Measurements from ENCODE around the gene TRIM44.

Gene TRIM44, protein sequence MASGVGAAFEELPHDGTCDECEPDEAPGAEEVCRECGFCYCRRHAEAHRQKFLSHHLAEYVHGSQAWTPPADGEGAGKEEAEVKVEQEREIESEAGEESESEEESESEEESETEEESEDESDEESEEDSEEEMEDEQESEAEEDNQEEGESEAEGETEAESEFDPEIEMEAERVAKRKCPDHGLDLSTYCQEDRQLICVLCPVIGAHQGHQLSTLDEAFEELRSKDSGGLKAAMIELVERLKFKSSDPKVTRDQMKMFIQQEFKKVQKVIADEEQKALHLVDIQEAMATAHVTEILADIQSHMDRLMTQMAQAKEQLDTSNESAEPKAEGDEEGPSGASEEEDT

DNA sequence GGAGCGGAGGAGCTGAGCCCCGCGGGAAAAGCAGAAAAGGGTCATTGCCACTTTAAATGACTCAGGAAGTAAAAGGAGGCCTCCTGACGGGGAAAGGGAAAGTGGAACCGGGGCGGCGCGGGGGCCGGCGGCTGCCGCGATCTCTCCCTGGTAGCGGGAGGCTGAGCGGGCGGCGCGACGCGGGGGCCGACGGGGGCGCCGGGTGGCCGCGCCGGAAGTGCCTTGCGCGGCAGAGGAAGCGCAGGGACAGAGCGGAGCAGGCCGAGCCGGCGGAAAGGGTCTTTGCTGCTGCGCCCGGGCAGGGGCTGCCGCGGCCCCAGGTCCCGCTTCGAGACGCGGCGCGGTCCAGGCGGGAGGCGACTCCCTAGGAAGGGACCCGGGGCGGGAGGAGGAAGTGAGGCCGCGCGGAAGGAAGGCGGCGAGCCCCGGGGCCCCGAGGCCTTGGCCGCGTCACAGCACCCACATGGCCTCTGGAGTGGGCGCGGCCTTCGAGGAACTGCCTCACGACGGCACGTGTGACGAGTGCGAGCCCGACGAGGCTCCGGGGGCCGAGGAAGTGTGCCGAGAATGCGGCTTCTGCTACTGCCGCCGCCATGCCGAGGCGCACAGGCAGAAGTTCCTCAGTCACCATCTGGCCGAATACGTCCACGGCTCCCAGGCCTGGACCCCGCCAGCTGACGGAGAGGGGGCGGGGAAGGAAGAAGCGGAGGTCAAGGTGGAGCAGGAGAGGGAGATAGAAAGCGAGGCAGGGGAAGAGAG, at the start of gene TRIM44:
Gene TRIM44, plus strand, starts transcription at position 127 of the 759 bp plus-strand sequence. Its CDS starts 337 bp downstream, at position 464.
- DNase-seq (ENCODE audit: low spot score) = peak; percentile 90

DNA sequence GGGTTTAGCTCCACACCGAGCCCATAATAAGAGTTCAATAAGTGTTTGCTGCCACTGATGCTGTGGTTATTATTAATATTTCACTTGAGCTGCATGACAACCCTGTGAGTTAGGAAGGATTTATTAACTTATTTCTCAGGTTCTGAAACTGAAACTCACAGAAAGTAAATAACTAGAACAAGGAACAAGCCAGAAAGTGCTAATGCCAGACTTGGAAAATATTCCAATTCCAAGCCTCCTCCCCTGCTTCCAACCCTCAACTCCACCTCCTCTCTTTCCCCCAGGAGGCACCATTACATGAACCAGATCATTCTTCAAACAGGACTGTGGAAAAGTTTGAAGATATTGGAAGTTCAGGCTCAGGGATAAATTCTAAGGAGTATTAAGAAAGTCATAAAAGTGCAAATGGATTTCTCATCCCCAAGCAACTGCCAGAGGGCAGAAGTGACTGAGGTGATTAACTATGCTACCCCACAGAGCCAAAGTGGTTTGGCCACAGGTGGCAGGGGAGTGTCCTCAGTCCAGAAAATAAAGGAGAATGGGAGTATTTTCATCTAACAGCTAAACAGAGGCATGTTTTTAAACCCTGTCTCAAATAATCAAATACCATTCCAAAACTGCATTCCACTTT, 47.5 kb upstream of the TRIM44 start:
- DNase-seq (ENCODE audit: low spot score) = peak; percentile 71

DNA sequence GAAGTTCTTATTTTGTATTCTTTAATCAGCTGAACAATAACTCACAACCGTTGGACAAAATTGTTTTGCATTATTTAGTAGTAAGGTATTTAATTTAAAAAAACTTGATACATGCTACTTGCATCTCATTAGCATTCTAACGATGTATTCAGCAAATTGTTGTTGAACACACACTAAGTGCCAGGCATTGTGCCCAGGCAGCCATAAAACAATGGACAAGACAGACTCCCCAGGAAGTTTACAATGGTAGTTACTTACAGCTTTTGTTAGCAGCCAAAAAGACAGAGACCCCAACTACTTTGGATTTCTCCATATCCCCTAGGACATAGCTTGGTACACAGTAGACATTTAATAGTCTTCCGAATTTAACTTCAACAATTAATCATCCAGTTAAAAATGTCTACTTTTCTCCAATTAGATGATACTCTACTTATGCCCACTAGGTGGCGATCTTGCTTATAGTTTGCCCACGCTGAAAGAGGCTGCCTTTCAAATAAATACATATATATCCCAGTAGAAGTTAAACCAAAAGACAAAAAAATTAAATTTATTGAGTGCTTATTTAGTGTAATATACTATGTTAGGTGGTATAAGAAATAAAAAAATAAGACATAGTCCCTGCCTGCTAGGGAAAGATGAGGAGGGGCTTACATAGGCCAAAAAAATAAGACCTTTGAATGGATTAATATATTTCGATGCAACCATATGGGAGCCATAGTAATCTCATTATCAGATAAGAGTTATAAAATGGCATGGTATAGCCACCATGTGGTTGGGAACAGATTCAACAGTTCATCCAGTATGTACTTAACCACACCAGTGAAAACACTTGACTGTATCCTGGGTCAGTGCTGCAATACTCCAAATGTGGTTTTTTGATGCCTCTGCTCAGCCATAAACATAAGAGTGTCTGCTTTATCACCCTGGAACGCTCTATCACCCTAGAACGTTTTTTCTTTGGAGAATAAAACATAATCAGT, 46.4 kb upstream of the TRIM44 start:
- DNase-seq (ENCODE audit: low spot score) = peak; percentile 73

DNA sequence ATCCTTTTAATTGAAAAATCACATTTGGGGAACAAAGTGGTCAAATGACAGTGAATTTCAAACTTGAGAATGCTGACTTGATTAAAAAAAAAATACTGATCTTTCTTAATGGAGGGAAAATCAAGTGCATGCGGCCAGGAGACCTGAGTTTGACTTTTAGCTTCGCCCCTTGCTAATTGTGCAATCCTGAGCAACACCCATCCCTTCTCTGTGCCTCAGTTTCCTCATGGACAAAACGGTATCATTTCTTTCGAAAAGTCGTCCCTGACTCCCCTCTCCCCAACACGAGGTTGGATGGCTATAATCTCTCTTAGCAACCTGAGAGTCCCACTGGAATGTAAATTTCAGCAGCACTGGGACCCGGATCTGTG, 45.3 kb upstream of the TRIM44 start:
- DNase-seq (ENCODE audit: low spot score) = no peak

DNA sequence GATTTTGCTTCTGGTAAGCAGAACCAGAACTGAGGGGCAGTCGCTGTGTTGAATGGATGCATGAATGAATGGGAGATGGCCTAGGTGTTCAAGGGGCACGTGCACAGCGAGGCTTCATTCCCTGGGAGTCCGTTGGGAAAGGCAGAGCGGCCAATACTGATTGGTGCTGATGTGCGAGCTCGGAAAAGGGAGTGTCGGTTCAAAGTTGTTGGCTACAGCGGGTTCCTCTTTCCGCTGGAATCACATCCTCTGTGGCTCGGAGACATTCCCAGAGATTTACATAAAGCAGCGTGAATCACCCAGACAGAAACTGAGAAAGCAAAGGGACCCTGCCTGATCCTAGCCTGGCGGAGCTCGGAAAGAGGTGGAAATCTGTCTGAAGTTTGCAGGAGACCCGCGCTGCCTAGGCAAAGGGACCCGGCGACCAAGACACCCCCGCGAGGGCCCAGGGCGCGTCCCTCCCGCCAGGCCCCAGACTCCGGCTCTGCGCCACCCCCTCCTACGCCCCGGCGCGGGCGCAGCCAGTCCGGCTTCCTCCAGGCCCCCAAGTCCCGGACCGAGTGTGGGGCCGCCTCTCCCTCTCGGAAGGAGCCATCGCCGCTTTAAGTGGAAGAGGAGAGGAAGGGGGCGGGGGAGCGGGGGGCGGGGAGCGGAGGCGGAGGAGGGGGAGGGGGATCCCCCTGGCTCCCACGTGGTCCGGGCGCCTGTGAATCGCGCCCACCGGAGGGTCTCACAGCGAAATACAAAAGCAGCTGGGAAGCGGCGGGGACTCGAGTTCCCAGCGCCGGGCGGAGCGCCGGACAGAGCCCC, 44.7 kb upstream of the TRIM44 start, which contains the start of gene FJX1:
Gene FJX1, plus strand, starts transcription at position 774 of the 810 bp plus-strand sequence. CDS start 177 bp downstream, outside the sequence.
- DNase-seq (ENCODE audit: low spot score) = peak; percentile 94

DNA sequence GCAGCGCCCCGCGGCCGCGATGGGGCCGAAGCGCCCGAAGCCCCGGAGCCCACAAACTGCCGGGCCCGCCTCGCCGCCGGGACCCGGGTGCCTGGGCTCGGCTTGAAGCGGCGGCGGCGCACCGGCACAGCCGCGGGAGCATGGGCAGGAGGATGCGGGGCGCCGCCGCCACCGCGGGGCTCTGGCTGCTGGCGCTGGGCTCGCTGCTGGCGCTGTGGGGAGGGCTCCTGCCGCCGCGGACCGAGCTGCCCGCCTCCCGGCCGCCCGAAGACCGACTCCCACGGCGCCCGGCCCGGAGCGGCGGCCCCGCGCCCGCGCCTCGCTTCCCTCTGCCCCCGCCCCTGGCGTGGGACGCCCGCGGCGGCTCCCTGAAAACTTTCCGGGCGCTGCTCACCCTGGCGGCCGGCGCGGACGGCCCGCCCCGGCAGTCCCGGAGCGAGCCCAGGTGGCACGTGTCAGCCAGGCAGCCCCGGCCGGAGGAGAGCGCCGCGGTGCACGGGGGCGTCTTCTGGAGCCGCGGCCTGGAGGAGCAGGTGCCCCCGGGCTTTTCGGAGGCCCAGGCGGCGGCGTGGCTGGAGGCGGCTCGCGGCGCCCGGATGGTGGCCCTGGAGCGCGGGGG, 44.0 kb upstream of the TRIM44 start:
- DNase-seq (ENCODE audit: low spot score) = peak; percentile 55

DNA sequence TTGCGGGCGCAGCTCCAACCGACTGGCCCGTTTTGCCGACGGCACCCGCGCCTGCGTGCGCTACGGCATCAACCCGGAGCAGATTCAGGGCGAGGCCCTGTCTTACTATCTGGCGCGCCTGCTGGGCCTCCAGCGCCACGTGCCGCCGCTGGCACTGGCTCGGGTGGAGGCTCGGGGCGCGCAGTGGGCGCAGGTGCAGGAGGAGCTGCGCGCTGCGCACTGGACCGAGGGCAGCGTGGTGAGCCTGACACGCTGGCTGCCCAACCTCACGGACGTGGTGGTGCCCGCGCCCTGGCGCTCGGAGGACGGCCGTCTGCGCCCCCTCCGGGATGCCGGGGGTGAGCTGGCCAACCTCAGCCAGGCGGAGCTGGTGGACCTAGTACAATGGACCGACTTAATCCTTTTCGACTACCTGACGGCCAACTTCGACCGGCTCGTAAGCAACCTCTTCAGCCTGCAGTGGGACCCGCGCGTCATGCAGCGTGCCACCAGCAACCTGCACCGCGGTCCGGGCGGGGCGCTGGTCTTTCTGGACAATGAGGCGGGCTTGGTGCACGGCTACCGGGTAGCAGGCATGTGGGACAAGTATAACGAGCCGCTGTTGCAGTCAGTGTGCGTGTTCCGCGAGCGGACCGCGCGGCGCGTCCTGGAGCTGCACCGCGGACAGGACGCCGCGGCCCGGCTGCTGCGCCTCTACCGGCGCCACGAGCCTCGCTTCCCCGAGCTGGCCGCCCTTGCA, 43.3 kb upstream of the TRIM44 start:
- DNase-seq (ENCODE audit: low spot score) = peak; percentile 76

DNA sequence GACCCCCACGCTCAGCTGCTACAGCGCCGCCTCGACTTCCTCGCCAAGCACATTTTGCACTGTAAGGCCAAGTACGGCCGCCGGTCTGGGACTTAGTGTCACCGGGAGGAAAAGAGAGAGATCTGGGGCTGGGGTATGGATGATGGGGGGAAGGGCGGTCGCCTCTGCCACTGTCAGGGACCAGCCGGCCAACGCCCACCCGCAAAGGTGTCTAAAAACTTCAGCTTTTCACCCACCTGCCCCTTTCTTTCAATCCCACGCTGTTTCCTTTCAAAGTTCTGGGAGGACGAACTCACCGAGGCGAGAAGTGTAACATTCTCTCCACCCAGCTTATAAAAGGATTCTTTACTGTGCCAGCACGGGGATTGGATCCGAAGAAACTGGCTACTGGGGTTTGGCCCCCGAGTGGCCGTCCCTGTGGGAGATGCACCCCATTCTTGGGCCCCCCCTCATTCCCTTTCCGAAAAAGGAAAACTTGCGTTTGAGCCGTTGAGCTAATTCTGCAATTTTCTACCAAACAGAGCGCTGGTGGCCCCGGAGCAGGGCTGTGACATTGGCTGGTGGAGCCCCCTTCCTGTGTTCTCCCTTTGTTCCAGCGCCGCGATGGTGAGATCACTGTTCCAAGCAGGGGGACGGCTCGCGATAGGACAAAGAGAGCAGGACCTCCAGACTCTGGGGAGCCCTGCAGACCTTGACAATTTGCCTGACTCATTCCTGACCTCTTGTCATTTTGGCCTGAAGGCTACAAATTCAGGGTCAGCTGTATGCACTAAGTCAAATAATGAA, 42.5 kb upstream of the TRIM44 start:
- DNase-seq (ENCODE audit: low spot score) = peak; percentile 74

DNA sequence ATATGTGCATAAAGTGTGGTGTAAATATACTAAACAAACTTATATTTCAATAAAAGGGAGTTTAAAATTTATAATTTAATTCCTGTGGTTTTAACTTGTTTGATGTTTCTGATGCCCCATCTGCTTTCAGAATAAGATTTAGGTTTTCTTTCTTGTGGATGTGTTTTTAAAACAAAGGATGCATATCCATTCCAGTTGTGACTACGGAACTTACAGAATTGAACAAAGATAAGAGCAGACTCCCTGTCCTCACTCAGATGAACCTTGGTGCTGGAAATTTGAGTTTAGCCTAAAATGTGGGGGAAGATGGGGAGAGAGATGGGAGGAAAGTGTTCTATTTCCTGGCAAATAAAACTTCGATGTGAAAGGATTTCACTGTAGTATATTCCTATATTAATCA, 41.8 kb upstream of the TRIM44 start:
- no peak for DNase-seq (ENCODE audit: low spot score)

DNA sequence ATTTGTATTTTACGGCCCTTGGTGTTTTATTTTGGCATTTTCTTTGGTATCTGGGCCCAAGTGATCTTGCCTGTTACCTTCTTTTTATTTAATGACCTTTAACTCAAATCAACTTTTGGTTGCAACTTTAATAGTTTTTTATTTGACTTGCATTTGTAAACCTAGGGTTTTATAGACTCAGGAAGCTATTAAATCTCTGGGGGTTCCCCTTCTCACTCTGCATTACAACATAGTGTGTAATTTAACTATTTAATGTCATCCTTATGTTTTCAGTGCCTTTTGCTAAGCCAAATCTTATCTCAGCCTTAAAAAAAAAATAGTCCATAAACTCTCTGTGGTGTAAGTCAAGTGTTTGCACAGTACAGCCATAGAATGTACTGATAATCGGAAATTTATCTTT, 41.0 kb upstream of the TRIM44 start:
- peak; percentile 28 for DNase-seq (ENCODE audit: low spot score)

DNA sequence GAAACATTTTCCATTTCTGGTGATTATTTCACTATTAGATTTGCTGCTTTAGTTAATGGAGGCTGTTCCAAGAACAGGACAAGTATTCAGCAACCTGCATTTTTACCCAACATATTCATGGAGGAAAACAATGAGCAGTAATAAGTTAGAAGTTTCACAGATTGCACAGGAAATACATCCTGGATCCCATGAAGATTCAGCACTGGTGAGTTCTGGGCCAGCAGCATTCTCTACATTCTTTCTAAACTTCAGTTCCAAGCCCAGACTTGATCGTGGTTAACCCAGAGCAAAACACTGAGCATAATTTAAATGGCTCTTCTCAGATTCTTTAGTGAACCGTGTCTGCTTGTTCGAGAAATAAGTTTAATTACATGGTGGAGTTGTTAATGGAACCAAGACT, 40.5 kb upstream of the TRIM44 start:
- peak; percentile 85 for DNase-seq (ENCODE audit: low spot score)

DNA sequence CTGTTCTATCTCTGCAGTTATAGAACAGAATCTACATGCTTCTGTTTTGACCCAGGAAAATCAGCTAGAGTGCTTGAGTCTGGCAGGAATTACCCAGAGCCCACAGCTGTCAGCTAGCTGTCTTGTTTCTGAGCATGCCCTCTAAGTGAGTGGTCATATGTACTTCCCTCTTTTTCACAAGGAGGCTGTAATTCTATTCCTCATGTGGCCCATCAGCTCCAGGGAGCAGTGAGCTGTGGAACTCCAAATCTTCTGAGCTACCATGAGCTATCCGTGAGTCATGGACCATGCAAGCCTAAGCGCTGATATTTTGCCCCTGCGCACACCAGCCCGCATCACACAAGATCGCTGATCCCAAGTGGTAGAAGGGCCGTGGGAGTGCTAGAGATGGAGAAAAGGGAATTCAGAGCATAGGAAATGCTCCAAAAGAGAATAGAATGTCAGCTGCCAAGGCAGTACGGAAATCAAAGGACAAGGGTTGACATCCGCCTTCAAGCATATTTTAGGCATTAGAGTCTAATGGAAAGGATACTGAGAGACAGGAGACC, 38.9 kb upstream of the TRIM44 start:
- peak; percentile 87 for DNase-seq (ENCODE audit: low spot score)

DNA sequence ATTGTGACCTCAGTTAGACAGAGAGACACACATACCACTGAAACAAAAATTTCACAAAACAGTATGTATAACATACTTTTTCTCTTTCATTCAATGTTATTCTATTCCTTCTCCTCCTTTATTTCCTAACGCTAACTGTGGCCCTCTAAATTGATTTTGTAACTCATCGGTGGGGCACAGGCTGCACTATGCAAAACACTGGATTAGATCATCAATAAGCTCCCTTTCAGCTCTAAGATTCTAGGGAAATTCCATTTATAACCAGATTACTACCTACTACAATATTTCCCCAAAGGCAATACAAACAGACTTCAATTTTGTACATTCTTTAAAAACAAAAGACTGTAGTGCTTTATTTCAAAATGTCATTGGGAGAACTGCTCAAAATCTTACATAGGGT, 38.3 kb upstream of the TRIM44 start:
- no peak for DNase-seq (ENCODE audit: low spot score)

DNA sequence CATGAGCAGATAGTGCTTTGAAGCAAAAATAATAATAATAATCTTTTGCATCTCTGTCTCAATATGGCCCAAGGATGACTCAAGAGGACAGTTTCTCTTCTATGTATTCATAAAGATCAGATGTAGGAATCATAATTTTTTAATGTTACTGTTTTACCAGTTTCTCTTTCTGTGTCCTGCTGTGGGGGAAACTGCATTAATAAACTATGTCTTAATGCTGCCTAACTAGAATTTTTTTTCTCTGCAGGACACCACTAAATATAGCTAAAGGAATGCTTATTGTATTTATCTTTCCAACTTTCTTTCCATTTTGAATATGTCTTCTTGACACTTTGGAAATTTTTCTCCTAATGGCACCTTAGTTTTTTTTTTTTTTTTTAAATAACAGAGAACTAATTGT, 37.8 kb upstream of the TRIM44 start:
- DNase-seq (ENCODE audit: low spot score) = no peak

DNA sequence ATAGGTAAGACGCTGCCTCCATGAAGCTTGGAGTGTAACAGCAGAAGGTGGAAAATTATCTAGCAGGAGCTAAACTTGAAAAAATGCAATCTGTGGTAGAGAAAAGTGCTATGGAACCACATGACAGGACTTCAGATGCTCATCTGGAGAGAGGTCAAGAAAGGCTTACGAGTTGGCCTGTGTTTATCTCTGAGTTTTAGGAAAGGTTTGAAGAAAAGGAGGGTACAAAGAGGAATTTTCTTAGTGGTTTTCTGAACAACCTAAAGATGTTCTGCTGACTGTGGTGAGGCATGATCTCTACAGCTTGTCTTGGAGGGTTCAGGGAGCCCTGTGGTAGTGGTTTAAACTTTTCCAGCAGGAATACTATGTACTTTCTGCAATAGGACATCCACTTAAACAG, 36.1 kb upstream of the TRIM44 start:
- DNase-seq (ENCODE audit: low spot score) = no peak

DNA sequence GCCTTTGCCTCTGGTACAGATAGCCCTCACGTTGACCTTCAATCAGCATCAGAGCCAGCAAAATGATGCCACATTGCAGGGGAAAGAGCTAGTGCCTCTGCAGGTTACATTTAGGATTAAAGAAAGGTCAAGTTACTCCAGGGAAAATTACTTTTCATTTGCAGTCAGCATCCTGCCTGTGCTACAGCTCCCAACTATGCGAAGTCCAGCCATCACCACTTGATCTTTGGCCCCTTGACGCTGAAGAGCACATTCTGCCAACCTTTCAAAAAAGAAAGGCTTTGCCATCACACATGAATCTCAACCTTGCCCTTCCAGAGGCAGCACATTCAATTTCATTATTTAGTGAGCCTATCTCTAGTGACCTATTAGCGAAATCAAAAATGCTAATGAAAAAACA, 33.1 kb upstream of the TRIM44 start:
- no peak for DNase-seq (ENCODE audit: low spot score)

DNA sequence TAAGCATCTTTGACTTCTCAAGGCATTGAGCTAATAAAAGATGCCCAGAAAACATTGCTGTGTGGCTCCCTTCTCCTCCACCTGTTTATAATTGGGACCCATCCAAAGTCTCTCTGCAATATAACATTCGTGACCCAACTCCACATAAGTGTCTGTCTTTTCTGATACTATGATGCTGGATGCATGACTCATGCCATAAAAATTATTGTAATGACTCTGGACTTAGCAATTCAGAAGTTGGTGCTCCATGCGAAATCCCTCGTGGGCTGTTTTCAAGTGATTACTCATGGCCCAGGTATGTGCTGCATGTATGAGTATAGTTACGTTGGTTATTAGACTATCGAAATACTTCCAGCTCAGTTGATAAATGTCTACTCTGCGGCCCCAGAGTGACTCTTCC, 32.7 kb upstream of the TRIM44 start:
- DNase-seq (ENCODE audit: low spot score) = peak; percentile 99

DNA sequence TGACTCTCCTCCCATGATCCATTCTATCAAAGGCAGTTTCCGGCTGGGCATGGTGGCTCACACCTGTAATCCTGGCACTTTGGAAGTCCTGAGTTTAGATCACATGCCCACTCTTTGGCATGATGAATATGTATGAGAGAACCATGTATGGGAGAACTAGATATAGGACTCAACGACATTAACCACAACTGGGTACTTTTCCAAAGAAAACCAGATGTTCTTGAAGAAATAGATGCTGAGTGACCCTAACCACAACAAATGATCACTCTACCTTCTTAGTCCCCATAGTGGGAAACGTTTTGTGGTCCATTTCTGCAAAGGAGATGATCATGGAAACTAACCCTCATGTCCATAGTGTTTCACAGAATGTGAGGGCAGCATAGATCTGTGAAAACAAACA, 30.7 kb upstream of the TRIM44 start:
- DNase-seq (ENCODE audit: low spot score) = no peak

DNA sequence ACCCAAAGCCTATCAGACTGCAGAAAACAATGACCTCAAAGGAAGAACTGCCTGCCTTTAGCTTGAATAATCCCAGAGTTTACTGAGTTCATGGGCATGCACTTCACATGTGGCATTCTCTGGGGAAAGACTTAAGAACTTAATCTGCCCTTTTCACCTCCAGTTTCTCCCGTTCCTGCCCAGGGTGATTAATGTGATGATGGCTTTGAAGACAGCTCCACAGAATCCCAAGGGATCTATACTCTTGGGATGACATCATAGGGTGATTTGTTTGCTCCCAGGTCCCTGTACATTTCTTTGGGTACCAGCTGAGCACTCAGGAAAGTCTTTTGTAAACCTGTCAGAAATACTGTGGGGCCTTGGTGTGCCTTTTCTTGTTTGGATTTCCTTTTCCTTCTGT, 30.3 kb upstream of the TRIM44 start:
- DNase-seq (ENCODE audit: low spot score) = no peak

Measured in kidney tubule cell (primary cell).